Measurements from ENCODE around the gene RASA1.

DNA sequence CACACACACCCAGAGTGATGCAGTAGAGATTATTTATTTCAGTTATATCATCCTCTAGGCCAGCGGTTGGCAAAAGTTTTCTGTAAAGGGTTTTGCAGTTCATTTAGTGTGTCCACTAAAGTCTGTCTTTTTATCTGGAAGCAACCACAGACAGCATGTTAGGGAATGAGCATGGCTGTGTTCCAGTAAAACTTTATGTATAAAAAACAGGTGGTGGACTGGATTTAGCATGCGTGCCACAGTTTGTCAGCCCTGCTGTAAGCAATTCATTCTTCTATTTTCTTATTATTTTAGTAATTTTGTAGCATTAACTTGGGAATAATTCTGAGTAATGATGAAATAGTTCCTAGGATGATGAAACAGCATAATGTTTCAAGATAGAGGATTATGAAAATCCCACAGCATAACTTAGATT, 93.4 kb downstream of the RASA1 start:
- TF ChIP-seq EZH2phosphoT487 (IDR thresholded peaks at IDR 0.05; ENCODE audit: borderline replicate concordance) (no peak), POLR2A (IDR thresholded peaks at IDR 0.05; ENCODE audit: borderline replicate concordance, extremely low read depth, insufficient read depth, insufficient read length) (no peak), ZNF274 (IDR thresholded peaks at IDR 0.05; ENCODE audit: low read depth, low read length) (no peak), RAD21 (IDR thresholded peaks at IDR 0.05; ENCODE audit: low read depth) (no peak), CBX3 (IDR thresholded peaks at IDR 0.05; ENCODE audit: low read depth) (no peak), EZH2 (IDR thresholded peaks at IDR 0.05) (no peak), REST (IDR thresholded peaks at IDR 0.05; ENCODE audit: low read depth) (no peak), SIN3A (IDR thresholded peaks at IDR 0.05; ENCODE audit: low read depth) (no peak), EGR1 (IDR thresholded peaks at IDR 0.05; ENCODE audit: low read depth) (no peak), ZFX (IDR thresholded peaks at IDR 0.05) (no peak), CEBPB (IDR thresholded peaks at IDR 0.05; ENCODE audit: low read depth) (peak; percentile 36; the same call in 1 of the 2 replicates), POLR2AphosphoS5 (IDR thresholded peaks at IDR 0.05; ENCODE audit: low read depth, low read length) (no peak)
- TF ChIP-seq, protein P1, sequence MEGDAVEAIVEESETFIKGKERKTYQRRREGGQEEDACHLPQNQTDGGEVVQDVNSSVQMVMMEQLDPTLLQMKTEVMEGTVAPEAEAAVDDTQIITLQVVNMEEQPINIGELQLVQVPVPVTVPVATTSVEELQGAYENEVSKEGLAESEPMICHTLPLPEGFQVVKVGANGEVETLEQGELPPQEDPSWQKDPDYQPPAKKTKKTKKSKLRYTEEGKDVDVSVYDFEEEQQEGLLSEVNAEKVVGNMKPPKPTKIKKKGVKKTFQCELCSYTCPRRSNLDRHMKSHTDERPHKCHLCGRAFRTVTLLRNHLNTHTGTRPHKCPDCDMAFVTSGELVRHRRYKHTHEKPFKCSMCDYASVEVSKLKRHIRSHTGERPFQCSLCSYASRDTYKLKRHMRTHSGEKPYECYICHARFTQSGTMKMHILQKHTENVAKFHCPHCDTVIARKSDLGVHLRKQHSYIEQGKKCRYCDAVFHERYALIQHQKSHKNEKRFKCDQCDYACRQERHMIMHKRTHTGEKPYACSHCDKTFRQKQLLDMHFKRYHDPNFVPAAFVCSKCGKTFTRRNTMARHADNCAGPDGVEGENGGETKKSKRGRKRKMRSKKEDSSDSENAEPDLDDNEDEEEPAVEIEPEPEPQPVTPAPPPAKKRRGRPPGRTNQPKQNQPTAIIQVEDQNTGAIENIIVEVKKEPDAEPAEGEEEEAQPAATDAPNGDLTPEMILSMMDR (IDR thresholded peaks at IDR 0.05 in 2 of 3, conservative IDR thresholded peaks at IDR 0.05 in 1 of 3; ENCODE audit: borderline replicate concordance in 1 of 3, insufficient read depth in 1 of 3, low read depth in 2 of 3, low read length in 2 of 3), result no peak
- TF ChIP-seq, protein P2, sequence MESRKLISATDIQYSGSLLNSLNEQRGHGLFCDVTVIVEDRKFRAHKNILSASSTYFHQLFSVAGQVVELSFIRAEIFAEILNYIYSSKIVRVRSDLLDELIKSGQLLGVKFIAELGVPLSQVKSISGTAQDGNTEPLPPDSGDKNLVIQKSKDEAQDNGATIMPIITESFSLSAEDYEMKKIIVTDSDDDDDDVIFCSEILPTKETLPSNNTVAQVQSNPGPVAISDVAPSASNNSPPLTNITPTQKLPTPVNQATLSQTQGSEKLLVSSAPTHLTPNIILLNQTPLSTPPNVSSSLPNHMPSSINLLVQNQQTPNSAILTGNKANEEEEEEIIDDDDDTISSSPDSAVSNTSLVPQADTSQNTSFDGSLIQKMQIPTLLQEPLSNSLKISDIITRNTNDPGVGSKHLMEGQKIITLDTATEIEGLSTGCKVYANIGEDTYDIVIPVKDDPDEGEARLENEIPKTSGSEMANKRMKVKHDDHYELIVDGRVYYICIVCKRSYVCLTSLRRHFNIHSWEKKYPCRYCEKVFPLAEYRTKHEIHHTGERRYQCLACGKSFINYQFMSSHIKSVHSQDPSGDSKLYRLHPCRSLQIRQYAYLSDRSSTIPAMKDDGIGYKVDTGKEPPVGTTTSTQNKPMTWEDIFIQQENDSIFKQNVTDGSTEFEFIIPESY (IDR thresholded peaks at IDR 0.05; ENCODE audit: extremely low read depth, insufficient replicate concordance, low read length), result no peak

Measured in HCT116 (cell line).